AG04449 (cell line): ENCODE results near the gene SLC8A2.
"Not testable (repeated sequence)": the region's sequence is repeated elsewhere in the genome, so short reads cannot be mapped to it uniquely, and the experiment has no call there.

ENCODE experiments used
- CTCF ChIA-PET: fragments of 350-600 bp; formaldehyde crosslinking; extraction: SDS; loops from one replicate; lab custom pipeline; 2021; ENCODE audit warnings: antibody characterized with exemption; lab: Yijun Ruan, JAX
- POLR2A ChIA-PET: fragments of 400-600, 350-600 bp; formaldehyde crosslinking; extraction: SDS; loops from one replicate; lab custom pipeline; 2020; ENCODE audit warnings: antibody characterized with exemption, inconsistent platforms; lab: Yijun Ruan, JAX
- DNase-seq: peaks from one replicate; pipeline ENCODE4 v3.0.0-alpha.2; 2010; ENCODE audit warnings: low read depth, low spot score
- H3K4me3 ChIP-seq: 2 replicates; pipeline ENCODE4 v1.5.1; 2011; ENCODE audit warnings: low read depth, mild to moderate bottlenecking, control low read depth, low read length
- TF ChIP-seq, protein P1 (sequence below): IDR thresholded peaks from one replicate; pipeline ENCODE4 v1.5.1; 2011; ENCODE audit warnings: mild to moderate bottlenecking, moderate library complexity, low read length, control low read depth, inconsistent platforms; ENCODE audit not compliant: insufficient read depth; ENCODE audit errors: missing control alignments

The SLC8A2 gene

GRCh38 chr19:47413941-47414340, 57.8 kb downstream of the SLC8A2 start:
- DNase-seq = no peak
- TF ChIP-seq, protein P1, sequence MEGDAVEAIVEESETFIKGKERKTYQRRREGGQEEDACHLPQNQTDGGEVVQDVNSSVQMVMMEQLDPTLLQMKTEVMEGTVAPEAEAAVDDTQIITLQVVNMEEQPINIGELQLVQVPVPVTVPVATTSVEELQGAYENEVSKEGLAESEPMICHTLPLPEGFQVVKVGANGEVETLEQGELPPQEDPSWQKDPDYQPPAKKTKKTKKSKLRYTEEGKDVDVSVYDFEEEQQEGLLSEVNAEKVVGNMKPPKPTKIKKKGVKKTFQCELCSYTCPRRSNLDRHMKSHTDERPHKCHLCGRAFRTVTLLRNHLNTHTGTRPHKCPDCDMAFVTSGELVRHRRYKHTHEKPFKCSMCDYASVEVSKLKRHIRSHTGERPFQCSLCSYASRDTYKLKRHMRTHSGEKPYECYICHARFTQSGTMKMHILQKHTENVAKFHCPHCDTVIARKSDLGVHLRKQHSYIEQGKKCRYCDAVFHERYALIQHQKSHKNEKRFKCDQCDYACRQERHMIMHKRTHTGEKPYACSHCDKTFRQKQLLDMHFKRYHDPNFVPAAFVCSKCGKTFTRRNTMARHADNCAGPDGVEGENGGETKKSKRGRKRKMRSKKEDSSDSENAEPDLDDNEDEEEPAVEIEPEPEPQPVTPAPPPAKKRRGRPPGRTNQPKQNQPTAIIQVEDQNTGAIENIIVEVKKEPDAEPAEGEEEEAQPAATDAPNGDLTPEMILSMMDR = no peak
- no peak overlapping the region for H3K4me3 ChIP-seq
- POLR2A ChIA-PET = interaction anchor here (1.0 kb wide), 1 partner anchor 114 kb away, joined by 3 read pairs; no protein-coding TSS in a partner anchor
- CTCF ChIA-PET = interaction anchor here (2.5 kb wide), 1 partner anchor 23 kb away, joined by 7 read pairs; no protein-coding TSS in a partner anchor

DNA sequence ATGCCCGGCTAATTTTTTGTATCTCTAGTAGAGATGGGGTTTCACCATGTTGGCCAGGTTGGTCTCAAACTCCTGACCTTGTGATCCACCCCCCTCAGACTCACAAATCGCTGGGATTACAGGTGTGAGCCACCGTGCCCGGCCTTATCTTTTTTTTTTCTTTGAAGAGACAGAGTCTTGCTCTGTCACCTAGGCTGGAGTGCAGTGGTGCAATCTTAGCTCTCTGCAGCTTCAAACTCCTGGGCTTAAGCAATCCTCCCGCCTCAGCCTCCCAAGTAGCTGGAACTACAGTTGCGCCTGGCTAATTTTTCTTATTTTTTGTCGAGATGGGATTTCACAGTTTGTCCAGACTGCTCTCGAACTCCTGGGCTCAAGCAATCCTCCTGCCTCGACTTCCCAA, 60.0 kb downstream of the SLC8A2 start:
- DNase-seq, H3K4me3 ChIP-seq, POLR2A ChIA-PET: not testable (repeated sequence)
- CTCF ChIA-PET = interaction anchor here (0.7 to 1.4 kb wide), 2 partner anchors 17 to 18 kb away, joined by 3 to 6 read pairs; no protein-coding TSS in a partner anchor

DNA sequence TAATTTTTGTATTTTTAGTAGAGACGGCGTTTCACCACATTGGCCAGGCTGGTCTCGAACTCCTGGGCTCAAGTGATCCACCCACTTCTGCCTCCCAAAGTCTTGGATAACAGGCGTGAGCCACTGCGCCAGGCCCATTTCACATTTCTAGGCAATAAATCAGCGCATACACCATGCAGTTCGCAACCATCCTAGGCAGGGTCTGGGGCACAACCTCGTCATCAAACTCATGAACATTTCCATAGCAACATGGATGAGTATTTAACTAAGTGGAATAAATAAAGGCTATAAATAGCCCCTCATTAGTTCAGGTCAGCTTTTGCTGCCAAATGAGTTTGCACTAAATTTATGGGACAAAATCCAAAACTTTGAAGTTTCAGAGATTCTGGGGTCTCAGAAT, 60.6 kb downstream of the SLC8A2 start:
- CTCF ChIA-PET = interaction anchor here (0.7 to 1.4 kb wide), 2 partner anchors 17 to 18 kb away, joined by 3 to 6 read pairs; no protein-coding TSS in a partner anchor
- DNase-seq = no peak

DNA sequence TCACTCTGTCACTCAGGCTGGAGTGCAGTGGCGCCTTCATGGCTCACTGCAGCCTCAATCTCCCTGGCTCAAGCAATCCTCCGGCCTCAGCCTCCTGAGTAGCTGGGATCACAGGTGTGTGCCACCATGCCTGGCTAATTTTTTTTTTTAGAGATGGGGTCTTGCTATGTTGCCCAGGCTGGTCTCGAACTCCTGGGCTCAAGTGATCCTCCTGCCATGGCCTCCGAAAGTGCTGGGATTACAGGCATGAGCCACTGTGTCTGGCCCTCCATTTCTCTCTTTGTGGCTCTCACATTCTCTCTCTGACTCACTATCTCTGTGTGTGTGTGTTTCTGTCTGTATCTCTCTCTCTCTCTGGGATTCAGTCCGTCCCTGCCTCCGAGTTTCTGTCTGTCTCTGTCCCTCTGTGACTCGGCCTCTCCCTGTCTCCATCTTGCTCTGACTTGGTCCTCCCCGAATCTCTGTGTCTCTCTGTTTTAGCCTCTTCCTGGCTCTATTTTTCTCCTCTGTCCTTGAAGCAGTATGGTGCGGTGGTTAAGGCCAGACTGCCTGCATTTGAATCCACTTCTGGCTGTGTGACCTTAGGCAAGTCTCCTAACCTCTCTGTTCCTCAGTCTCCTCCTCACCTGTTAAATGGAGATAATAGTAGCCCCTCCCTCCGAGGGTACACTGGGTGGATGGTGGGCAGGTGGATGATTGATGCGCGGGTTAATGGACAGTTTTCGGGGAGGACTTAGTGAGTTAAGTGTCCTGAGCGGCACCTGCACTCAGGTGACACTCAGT, 63.3 kb downstream of the SLC8A2 start:
- ChIA-PET POLR2A (no interaction called here), CTCF (no interaction called here)
- no peak overlapping the region for H3K4me3 ChIP-seq
- TF ChIP-seq, protein P1 = no peak
- DNase-seq = no peak

More for the DNA sequence above, 60.6 kb downstream of the SLC8A2 start:
- no peak overlapping the region for H3K4me3 ChIP-seq
- POLR2A ChIA-PET = no interaction called here
- TF ChIP-seq, protein P1 = no peak

DNA sequence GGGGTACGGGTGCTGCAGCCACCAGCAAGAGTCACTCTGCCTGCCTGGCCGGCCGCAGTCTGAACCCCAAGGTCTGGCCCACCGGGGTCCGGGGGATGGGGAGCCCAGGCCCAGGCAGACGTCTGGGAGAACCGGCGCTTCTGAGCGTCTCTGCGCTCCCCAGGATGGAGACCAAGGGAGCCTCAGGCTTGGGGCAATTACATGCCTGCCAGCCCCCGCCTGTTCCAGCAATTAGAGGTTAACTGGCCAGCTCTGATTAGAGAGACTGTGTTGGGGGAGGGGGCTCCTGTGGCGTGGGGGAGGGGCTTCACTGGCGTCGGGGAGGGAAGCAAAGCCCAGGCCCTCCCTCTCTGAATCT, 64.3 kb downstream of the SLC8A2 start:
- no peak for DNase-seq
- TF ChIP-seq, protein P1 = no peak
- ChIA-PET CTCF (no interaction called here), POLR2A (no interaction called here)
- H3K4me3 ChIP-seq = no peak overlapping the region

GRCh38 chr19:47406711-47407416, 64.8 kb downstream of the SLC8A2 start:
- ChIA-PET POLR2A (no interaction called here), CTCF (no interaction called here)
- TF ChIP-seq, protein P1 = no peak

More at GRCh38 chr19:47406711-47407416, 64.8 kb downstream of the SLC8A2 start:
- no peak overlapping the region for H3K4me3 ChIP-seq
- no peak for DNase-seq
